Prostate gland (tissue), 2 donors: ENCODE results near the gene OR51I1. TPM values are rescaled to one million over a fixed set of nuclear protein-coding genes. Genes with fewer than 3 reads are reported as not detected.
A peak's percentile ranks its signal among the peaks of the same experiment; 100 is the strongest.

ENCODE experiments used
- DNase-seq: peaks from one replicate; pipeline ENCODE4 v3.0.0-alpha.2; 2019; ENCODE audit warnings: low spot score
- H3K27ac ChIP-seq, 2 donors: fragments of 200-600 bp; sonication (generic); 2 replicates each; pipeline ENCODE4 v1.5.1; 2017 to 2019
- H3K27me3 ChIP-seq: fragments of 200-600 bp; sonication (generic); replicated peaks from 2 replicates; pipeline ENCODE4 v1.5.1; 2019; ENCODE audit not compliant: insufficient read depth
- H3K36me3 ChIP-seq, 2 donors: fragments of 200-600 bp; sonication (generic); 1 replicate in 1 of 2; 2 replicates in 1 of 2; pipeline versions ENCODE4 v1.5.1 to v1.8.1; 2017 to 2019
- H3K4me1 ChIP-seq: fragments of 200-600 bp; sonication (generic); replicated peaks from 2 replicates; pipeline ENCODE4 v1.5.1; 2019
- H3K4me3 ChIP-seq, 2 donors: fragments of 200-600 bp; sonication (generic); 2 replicates each; pipeline ENCODE4 v1.5.1; 2017 to 2019
- H3K9me3 ChIP-seq: fragments of 200-600 bp; sonication (generic); 2 replicates; pipeline ENCODE4 v1.5.1; 2017
- POLR2A ChIP-seq: fragments of 450-650 bp; IDR thresholded peaks from one replicate; pipeline ENCODE4 v1.6.1; 2016; ENCODE audit warnings: antibody characterized with exemption, mild to moderate bottlenecking
- POLR2AphosphoS5 ChIP-seq: sonication (generic); formaldehyde crosslinking; IDR thresholded peaks from one replicate; pipeline ENCODE4 v1.6.1; 2017; ENCODE audit warnings: antibody characterized with exemption
- WGBS: methylation state at CpG from one replicate; pipeline ENCODE4 v1.1.5; 2018; 5-methylcytosine and 5-hydroxymethylcytosine counted together
- intact Hi-C: fragments of 100-400 bp; cut with DNase I; formaldehyde crosslinking; loops from one replicate; pipeline ENCODE4 v1.14.2; 2022
- total RNA-seq, 2 donors: library from RNA; depleted of rRNA; stranded (reverse); fragments of >200 nt; gene quantifications; one replicate each; pipeline ENCODE4 v1.1.0, GENCODE V29; 2016
- TF ChIP-seq, protein P1 (sequence below), 4 experiments: fragments of 200-600 bp in 2 of 4; fragments of 450-650 bp in 2 of 4; sonication (generic) in 2 of 4; IDR thresholded peaks; 1 replicate in 3 of 4; 2 replicates in 1 of 4; pipeline ENCODE4 v1.5.1; 2016 to 2019; ENCODE audit warnings: antibody characterized with exemption in 4 of 4, mild to moderate bottlenecking in 2 of 4, moderate library complexity in 2 of 4

Gene OR51I1
- total RNA-seq, 2 donors from 2014 or later = 1.1 TPM; not detected in 1

DNA sequence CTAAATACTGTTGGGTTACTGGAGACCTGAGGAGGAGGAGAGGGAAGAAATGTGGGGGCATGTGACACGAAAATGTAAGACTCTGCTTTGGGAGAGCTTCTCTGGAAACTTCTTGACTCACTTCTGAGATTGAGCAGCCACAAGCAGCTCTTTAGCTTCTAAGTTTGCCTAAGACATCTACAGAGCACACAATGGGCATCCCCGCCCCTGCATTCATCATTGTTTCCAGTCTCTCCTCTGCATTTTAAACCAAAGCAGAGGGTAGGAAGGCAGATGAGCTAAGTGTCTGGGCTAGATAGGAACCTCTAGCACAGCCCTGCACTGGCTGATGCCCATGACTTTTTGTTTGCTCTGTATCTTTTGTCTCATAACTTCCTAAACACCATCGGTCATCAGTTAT is 45.1 kb upstream of the OR51I1 start:
- Histone ChIP-seq H3K9me3 (no peaks in the 10 kb centered on the region), H3K4me1 (no peaks in the 10 kb centered on the region), H3K36me3 (no peaks in the 10 kb centered on the region), H3K27ac (no peak overlapping the region), H3K27me3 (no peaks in the 10 kb centered on the region), H3K4me3 (no peak overlapping the region)
- intact Hi-C loops = no loop called here
- DNase-seq = no peak
- TF ChIP-seq, protein P1, sequence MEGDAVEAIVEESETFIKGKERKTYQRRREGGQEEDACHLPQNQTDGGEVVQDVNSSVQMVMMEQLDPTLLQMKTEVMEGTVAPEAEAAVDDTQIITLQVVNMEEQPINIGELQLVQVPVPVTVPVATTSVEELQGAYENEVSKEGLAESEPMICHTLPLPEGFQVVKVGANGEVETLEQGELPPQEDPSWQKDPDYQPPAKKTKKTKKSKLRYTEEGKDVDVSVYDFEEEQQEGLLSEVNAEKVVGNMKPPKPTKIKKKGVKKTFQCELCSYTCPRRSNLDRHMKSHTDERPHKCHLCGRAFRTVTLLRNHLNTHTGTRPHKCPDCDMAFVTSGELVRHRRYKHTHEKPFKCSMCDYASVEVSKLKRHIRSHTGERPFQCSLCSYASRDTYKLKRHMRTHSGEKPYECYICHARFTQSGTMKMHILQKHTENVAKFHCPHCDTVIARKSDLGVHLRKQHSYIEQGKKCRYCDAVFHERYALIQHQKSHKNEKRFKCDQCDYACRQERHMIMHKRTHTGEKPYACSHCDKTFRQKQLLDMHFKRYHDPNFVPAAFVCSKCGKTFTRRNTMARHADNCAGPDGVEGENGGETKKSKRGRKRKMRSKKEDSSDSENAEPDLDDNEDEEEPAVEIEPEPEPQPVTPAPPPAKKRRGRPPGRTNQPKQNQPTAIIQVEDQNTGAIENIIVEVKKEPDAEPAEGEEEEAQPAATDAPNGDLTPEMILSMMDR (IDR thresholded peaks at IDR 0.05) = no peak
- TF ChIP-seq POLR2A = no peak
- TF ChIP-seq POLR2AphosphoS5 = no peak
- 66% methylated on average over 3 of the region's 3 CpGs for WGBS

DNA sequence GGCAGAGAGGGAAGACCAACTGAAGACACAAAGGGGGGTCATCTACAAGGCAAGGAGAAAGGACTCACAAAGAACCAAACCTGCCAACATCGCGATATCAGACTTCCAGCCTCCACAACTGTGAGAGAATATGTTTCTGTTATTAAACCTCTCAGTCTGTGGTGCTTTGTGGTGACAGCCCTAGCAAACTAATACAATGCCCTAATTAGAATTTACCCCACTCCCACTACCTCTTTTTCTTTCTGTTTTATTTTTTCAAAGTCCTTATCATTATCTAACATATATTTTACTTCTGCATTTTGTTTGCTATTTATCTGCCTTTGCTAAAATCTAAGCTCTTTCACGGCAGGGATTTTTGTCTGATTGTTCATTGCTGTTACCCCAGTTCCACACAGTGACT is 44.7 kb upstream of the OR51I1 start:
- H3K4me1 ChIP-seq = no peaks in the 10 kb centered on the region
- H3K9me3 ChIP-seq = no peaks in the 10 kb centered on the region
- H3K4me3 ChIP-seq = no peak overlapping the region
- no peaks in the 10 kb centered on the region for H3K36me3 ChIP-seq
- 93% methylated on average over 3 of the region's 3 CpGs for WGBS
- TF ChIP-seq, protein P1 (IDR thresholded peaks at IDR 0.05) = no peak
- TF ChIP-seq POLR2A = no peak
- TF ChIP-seq POLR2AphosphoS5 = no peak
- DNase-seq = no peak
- intact Hi-C loops = no loop called here
- no peak overlapping the region for H3K27ac ChIP-seq
- H3K27me3 ChIP-seq = no peaks in the 10 kb centered on the region

DNA sequence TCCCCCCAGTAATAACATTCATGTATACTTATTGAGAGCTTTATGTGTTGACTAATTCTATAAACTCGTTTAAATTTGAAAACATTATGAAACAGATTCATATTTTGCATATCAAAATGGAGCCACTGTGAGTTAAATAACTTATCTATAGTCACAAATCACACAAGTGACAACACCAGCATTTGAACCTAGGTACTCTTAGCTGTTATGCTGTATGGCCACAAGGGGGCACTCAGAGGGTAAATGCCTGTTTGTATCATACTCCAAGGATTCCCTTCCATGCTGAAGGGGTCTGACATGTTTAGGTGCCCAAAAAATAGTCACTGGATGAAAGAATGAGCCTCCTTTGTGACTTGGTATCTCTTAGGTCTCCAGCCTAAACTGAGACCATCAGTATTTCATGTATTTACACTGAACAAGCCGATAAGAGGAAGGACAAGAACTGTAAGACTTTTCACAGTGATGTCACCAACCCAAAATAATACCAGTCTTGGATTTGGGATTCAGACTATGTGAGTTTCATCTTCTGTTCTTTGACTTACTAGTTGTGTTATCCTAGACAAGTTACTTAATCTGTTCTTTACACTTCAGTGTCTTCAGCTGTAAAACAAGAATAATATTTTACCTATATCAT is 35.0 kb upstream of the OR51I1 start:
- no peak overlapping the region for H3K27ac ChIP-seq
- DNase-seq = peak; percentile 13
- no peaks in the 10 kb centered on the region for H3K4me1 ChIP-seq
- no peak overlapping the region for H3K4me3 ChIP-seq
- H3K9me3 ChIP-seq = no peaks in the 10 kb centered on the region
- H3K27me3 ChIP-seq = no peaks in the 10 kb centered on the region
- WGBS = 42% methylated on average over 2 of the region's 2 CpGs
- no peaks in the 10 kb centered on the region for H3K36me3 ChIP-seq
- TF ChIP-seq POLR2A = no peak
- TF ChIP-seq, protein P1 (IDR thresholded peaks at IDR 0.05) = peak; percentile 17 to 62 (median 60)
- intact Hi-C loops = no loop called here

DNA sequence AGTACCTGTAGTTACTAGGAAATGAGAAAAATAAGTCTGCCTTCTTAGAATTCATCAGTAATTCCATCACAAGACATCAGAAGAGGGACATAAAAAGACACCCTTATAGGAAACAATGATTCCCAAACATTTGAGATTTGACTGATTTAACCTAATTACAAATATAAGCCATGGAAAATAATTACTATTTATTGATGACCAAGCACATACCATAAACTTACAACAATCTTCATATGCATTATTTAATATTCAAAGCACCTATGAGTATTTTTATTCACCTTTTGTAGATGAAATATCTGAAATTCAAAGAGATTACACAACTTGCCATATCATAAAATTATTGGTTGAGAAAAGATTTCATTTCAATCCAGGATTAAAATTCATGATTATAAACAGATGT is 32.6 kb upstream of the OR51I1 start:
- intact Hi-C loops = loop anchor here (5.0 kb wide), 1 partner anchor 333 kb away; the partner anchor contains the start of gene OR52N2
- TF ChIP-seq, protein P1 (IDR thresholded peaks at IDR 0.05) = no peak
- no peak for TF ChIP-seq POLR2A
- TF ChIP-seq POLR2AphosphoS5 = no peak
- no peaks in the 10 kb centered on the region for H3K27me3 ChIP-seq
- H3K27ac ChIP-seq = no peak overlapping the region
- H3K4me3 ChIP-seq = no peak overlapping the region
- DNase-seq = no peak
- no peaks in the 10 kb centered on the region for H3K9me3 ChIP-seq
- no peaks in the 10 kb centered on the region for H3K36me3 ChIP-seq
- H3K4me1 ChIP-seq = no peaks in the 10 kb centered on the region

DNA sequence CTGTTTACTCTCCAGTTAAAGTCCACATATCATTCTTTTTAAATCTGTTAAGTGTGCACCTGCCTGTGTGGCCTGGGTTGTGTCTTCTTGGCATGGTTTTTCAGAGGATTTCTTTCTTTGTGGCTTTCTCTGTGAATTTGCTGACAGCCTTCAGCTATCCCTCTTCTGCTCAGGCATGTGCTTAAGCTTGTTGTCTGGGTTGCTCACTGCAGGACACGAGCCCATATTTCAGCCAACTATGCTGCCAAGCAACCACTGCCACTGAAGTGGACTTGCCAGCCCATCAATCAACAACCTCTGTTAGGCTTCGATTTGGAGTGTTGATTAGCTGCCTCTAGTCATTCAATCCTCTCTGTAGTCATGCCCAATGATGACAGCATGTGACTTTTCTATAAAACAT is 26.2 kb upstream of the OR51I1 start:
- WGBS = 58% methylated on average over 2 of the region's 2 CpGs

More for the DNA sequence above, 26.2 kb upstream of the OR51I1 start:
- no peak for TF ChIP-seq POLR2AphosphoS5
- TF ChIP-seq, protein P1 (IDR thresholded peaks at IDR 0.05) = no peak
- TF ChIP-seq POLR2A = no peak
- Histone ChIP-seq H3K4me1 (no peaks in the 10 kb centered on the region), H3K4me3 (no peak overlapping the region), H3K36me3 (no peaks in the 10 kb centered on the region), H3K27me3 (no peaks in the 10 kb centered on the region), H3K27ac (no peak overlapping the region), H3K9me3 (no peaks in the 10 kb centered on the region)
- intact Hi-C loops = no loop called here
- no peak for DNase-seq
